T47D (cell line): ENCODE data around the gene RASSF8.
A peak's percentile ranks its signal among the peaks of the same experiment; 100 is the strongest.

Source experiments
- DNase-seq, 2 experiments: peaks; one replicate each; pipeline versions ENCODE4 v3.0.0 to v3.0.0-alpha.2; 2011 to 2012; ENCODE audit warnings: low read depth in 1 of 2, low spot score in 1 of 2
- JUND ChIP-seq: IDR thresholded peaks from 2 replicates; pipeline ENCODE4 v1.6.1; 2012; ENCODE audit warnings: low read depth
- in situ Hi-C: cut with HindIII; loops from 2 replicates; pipeline ENCODE4 v1.10.0; 2016; ENCODE audit warnings: low sequenced_read_pairs, low pct_unique_long_range_greater_than_20kb

The RASSF8 gene

GRCh38 chr12:25958428-25959070, at the start of gene RASSF8:
TSS of gene RASSF8 (plus strand) at chr12:25958682. CDS start at chr12:26055344, 96,662 bp downstream.
- in situ Hi-C loops: no loop called here

GRCh38 chr12:25914551-25914950, 43.9 kb upstream of the RASSF8 start:
- DNase-seq: no peak
- no peak for TF ChIP-seq JUND
- in situ Hi-C loops: no loop called here

More at GRCh38 chr12:25958428-25959070, at the start of gene RASSF8:
- TF ChIP-seq JUND: no peak
- peak; percentile 77 for DNase-seq

GRCh38 chr12:25924491-25925001, 33.9 kb upstream of the RASSF8 start:
- DNase-seq: peak in 1 of 2 experiments; percentile 24
- TF ChIP-seq JUND: no peak
- in situ Hi-C loops: no loop called here

GRCh38 chr12:25925064-25925463, 33.4 kb upstream of the RASSF8 start:
- TF ChIP-seq JUND: no peak

GRCh38 chr12:25926536-25926935, 31.9 kb upstream of the RASSF8 start:
- TF ChIP-seq JUND: no peak
- in situ Hi-C loops: no loop called here
- no peak for DNase-seq

More at GRCh38 chr12:25925064-25925463, 33.4 kb upstream of the RASSF8 start:
- DNase-seq: no peak
- in situ Hi-C loops: no loop called here

- in situ Hi-C loops: no loop called here
- TF ChIP-seq JUND: no peak
- DNase-seq: no peak
Measured at GRCh38 chr12:25929142-25929541, 29.3 kb upstream of the RASSF8 start.

- in situ Hi-C loops: no loop called here
- DNase-seq: no peak
- no peak for TF ChIP-seq JUND
Measured at GRCh38 chr12:25932971-25933370, 25.5 kb upstream of the RASSF8 start.

GRCh38 chr12:25934456-25934855, 24.0 kb upstream of the RASSF8 start:
- no peak for DNase-seq
- TF ChIP-seq JUND: no peak
- in situ Hi-C loops: no loop called here

GRCh38 chr12:25935355-25936144, 22.9 kb upstream of the RASSF8 start:
- DNase-seq: no peak
- in situ Hi-C loops: no loop called here
- TF ChIP-seq JUND: no peak

GRCh38 chr12:25937096-25937495, 21.4 kb upstream of the RASSF8 start:
- in situ Hi-C loops: no loop called here
- no peak for TF ChIP-seq JUND
- no peak for DNase-seq

GRCh38 chr12:25938581-25938980, 19.9 kb upstream of the RASSF8 start:
- in situ Hi-C loops: no loop called here
- TF ChIP-seq JUND: no peak
- no peak for DNase-seq

GRCh38 chr12:25939606-25940005, 18.9 kb upstream of the RASSF8 start:
- no peak for DNase-seq
- in situ Hi-C loops: no loop called here
- no peak for TF ChIP-seq JUND

- in situ Hi-C loops: no loop called here
- TF ChIP-seq JUND: no peak
- no peak for DNase-seq
Measured at GRCh38 chr12:25940886-25941285, 17.6 kb upstream of the RASSF8 start.
